NCI-H2196 treated with DMSO at 0.1 percent for 48 hours (cell line): Measurements from ENCODE around the gene METTL8.
"Not testable (repeated sequence)": the region's sequence is repeated elsewhere in the genome, so short reads cannot be mapped to it uniquely, and the experiment has no call there.

ENCODE experiments used
- DNase-seq: peaks from one replicate; lab custom pipeline; 2025; ENCODE audit not compliant: unreplicated experiment; lab: John Stamatoyannopoulos, UW

Gene METTL8

DNA sequence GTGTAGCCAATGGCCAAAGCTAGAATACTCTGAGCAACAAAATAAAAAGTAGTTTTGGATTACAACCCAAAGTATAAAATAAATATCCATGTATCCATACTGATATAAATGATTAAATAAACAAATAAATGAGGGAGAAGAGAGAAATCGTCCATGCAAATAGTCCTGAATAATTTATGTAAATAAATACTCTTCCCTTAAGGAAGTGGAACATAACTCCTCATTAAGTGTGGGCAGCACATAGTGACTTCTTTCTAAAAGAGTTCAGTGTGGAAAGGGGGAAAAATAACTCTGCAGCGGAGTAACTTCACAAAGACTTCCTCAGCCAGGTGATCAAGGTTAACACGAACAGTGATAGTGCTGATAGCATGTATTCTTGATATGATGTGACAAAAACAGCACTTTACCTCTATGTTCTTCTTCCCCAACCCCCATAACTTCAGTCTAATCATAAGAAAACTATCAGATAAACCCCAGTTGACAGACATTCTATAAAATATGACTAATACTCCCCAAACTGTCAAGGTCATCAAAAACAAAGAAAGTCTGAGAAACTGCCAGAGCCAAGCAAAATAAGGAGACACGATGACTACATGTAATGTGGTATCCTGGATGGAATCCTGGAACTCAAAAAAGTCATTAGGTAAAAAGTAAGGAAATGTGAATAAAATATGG is 30.7 kb downstream of the METTL8 start:
- DNase-seq = no peak

DNA sequence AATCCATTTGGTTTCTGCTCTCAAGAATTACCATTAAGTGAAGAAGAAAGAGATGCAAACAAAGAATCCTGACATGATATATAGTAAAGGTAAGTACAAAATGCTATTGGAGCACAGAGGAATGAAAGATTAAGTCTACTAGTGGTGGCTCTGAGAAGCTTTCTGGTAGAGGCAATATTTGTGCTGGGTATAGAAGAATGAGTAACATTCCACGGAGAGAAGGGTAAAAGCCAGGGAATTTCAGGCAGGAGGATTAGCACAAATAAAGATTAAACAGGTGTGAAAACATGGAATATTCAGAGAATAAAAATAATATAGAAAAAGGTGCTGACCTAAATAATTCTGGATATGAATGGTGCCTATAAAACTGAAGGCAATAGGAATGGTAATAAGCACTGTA is 31.8 kb downstream of the METTL8 start:
- DNase-seq = no peak

DNA sequence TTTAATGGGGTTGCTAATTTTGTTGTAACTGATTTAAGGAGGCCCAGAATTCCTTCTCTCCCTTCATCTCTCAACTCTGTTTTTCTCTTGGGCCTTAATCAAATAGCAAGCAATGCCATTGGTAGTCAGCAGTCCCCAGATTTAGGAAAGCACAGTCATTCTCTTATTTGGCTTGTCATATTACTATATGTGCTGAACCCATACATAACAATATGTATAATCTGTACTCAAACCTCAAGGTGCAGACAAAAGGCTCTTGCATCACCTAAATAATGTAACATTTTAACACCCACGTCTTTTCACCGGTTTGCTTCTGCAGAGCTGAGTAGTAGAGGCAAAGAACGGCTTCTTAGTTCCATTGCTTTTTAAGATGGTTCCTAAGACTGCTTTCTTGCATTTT is 33.4 kb downstream of the METTL8 start:
- no peak for DNase-seq

DNA sequence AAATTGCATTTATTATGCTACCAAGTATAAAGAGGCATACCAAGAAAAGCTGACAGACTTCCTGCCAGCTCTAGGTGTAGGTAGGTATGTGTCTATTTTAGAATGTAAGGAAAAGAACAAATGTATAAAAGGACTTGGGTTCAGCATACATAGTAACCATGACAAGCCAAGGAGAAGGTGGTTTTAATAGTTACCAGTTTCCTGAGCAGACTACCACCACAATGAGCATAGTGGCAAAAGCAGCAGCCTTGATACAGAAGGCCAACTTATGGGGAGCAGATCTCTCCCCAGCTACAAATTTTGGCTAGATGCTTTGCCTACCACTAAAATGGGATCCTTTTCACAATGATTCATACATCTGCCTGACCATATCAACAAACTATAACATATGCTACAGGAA is 34.5 kb downstream of the METTL8 start:
- no peak for DNase-seq

DNA sequence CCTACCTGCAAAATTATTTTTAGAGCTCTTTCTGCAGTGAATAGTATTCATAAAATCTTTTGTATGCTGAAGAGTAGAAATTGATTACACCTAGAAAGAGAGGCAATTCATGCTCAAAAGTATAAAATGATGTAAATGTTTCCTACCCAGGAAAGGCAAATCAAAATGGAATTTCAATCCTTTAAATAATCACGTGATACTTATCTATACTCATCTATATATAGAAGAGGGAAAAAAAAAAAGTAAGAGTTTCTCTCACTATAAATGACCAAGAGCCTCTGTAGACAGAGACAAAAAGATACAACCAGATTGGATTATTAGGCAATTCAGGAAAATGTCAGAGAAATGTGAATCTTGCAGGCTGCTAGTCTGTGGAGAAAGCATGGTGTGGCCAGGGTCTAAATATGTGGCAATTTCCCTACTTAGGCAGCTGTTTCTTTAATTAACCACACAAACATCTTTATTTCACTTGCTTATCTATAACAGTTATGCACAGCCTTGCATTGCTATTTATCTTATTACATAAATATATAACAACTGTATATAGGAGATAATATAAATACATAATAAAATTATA is 39.5 kb downstream of the METTL8 start:
- DNase-seq = no peak

DNA sequence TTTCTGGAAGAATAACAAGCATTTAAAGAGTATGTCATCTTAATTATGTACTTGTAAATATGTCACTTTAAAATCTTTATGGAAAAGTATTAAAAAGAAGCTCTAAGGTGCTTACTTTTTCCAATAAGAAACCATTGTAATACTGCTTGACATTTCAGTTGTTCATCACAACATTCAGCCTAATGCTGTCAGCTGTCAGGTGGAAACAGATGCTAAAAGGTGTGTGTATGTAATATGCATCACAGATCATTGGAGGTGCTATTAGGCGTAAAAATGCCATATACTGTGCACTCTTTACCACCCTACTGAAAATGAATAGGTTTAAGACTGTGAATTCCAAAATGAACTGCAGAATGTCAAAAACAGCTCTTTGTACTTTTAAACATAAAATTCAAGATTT is 40.3 kb downstream of the METTL8 start:
- no peak for DNase-seq

DNA sequence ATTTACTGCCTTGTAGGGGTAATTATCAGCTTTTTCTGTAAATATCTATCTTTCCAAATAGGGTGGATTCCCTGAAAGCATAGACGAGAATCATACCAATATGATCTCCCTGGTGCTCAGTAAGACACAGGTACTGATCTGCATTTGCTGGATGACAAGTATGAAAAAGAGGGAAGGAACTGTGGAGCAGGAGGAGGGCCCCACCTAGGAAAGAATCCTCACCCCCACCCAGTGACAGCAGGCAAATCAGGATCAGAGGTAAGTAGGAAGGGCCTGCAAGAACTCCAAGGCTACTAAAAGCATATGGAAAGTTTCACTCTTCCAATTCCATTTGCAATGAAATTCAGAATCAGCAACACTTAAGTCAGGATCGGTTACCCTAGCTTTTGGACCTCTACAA is 42.3 kb downstream of the METTL8 start:
- no peak for DNase-seq

DNA sequence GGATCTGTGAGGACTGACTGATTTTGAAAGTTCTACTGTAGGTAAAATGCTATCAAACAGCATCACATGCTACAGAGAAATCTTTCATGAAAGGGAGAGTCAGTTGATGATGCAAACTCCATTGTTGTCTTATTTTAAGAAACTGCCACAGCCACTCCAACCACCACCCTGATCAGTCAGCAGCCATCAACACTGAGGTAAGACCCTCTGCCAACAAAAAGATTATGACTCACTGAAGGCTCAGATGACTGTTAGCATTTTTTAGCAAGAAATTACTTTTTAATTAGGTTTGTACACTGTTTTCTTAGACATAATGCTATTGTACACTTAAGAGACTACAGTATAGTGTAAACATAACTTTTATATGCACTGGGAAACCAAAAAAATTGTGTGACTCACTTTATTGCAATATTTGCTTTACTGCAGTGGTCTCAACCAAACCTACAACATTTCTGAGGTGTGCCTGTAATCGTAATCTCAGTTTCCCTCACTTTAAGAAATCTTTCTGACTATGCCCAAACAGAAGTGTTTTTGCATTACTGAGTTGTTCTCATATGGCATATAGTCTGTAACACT is 42.8 kb downstream of the METTL8 start:
- DNase-seq = no peak

DNA sequence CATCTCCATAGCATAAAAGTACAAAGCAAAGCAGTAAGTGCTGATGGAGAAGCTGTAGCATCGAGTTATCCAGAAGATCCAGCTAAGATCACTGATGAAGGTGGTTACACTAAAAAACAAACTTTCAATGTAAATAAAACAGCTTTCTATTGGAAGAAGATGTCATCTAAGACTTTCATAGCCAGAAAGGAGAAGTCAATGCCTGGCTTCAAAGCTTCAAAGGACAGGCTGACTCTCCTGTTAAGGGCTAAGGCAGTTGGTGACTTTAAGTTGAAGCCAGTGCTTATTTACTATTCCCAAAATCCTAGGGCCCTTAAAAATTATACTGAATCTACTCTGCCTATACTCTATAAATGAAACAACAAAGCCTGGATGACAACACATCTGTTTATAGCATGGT is 44.0 kb downstream of the METTL8 start:
- DNase-seq = no peak

DNA sequence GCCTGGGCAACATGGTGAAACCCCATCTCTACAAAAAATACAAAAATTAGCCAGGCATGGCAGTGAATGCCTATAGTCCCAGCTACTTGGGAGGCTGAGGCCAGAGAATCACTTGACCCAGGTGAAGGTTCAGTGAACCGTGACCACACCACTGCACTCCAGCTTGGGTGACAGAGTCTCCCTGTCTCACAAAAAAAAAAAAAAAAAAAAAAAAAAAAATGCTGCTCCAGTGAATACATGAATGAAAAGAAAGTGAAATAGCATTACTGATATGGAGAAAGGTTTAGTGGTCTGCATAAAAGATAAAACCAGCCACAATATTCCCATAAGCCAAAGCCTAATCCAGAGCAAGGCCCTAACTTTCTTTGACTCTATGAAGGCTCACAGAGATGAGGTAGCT is 44.5 kb downstream of the METTL8 start:
- no peak for DNase-seq

DNA sequence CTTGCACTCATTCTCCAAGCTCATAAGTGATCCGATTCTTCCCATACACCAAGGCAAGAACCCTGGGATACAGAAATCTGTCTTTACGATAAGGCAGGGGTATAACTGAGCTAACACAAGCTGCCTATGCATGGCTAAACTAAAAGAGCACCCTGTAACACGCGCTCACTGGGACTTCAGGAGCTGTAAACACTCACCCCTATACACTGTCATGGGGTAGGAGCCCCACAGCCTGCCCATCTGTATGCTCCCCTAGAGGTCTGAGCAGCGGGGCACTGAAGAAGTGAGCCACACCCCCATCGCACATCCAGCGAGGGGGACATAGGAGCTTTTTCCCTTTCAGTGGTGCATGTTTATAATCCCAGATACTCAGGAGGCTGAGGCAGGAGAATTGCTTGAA is 46.7 kb downstream of the METTL8 start:
- no peak for DNase-seq

DNA sequence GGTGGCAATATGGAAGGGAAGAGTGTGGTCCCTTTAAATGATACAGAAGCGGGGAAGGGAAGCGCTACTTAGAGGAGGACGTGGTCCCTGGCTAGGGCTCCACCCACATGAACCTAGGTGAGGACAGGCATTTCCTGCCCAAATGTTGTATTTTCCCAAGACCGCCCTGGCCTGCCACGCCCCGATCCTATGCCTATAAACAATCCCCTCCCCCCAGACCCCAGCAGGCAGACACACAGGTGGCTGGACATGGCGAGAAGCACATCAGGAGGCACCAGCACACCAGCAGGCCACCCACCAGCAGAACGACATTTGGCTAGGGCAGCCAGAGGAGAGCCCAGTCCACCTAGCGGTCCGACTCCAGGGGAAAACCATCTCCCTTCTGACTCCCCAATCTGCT is 47.2 kb downstream of the METTL8 start:
- DNase-seq = no peak

DNA sequence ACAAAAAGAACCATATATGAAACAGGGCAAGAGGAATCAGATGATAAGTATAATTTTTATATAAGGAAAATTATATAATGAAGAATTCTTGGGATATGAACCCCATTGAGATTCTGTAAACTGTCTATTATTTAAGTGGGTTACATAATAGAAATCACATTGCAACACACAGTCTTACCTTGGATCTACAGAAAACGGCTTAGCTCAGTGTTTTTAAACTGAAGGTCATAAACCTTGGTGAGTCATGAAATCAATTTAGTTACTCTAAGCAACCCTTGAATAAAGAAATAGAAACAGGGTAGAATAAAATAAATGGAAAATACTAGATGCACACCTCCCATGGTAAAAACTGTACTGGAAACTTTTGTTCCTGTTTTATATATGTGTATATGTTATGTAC is 50.7 kb downstream of the METTL8 start:
- DNase-seq = no peak

DNA sequence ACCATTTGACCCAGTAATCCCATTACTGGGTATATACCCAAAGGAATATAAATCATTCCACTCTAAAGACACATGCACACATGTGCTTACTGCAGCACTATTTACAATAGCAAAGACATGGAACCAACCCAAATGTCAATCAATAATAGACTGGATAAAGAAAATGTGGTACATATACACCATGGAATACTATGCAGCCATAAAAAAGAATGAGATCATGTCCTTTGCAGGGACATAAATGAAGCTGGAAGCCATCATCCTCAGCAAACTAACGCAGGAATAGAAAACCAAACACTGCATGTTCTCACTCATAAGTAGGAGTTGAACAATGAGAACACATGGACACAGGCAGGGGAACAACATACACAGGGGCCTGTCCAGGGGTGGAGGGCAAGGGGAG is 51.6 kb downstream of the METTL8 start:
- not testable (repeated sequence) for DNase-seq

DNA sequence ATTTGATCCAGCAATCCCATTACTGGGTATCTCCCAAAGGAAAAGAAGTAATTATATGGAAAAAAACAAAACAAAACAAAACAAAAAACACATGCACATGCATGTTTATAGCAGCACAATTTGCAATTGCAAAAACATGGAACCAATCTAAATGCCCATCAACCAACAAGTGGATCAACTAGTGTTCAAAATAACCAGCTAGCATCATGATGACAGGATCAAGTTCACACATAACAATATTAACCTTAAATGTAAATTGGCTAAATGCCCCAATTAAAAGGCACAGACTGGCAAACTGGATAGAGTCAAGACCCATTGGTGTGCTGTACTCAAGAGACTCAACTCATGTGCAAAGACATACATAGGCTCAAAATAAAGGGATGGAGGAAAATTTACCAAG is 55.9 kb downstream of the METTL8 start:
- DNase-seq = not testable (repeated sequence)

DNA sequence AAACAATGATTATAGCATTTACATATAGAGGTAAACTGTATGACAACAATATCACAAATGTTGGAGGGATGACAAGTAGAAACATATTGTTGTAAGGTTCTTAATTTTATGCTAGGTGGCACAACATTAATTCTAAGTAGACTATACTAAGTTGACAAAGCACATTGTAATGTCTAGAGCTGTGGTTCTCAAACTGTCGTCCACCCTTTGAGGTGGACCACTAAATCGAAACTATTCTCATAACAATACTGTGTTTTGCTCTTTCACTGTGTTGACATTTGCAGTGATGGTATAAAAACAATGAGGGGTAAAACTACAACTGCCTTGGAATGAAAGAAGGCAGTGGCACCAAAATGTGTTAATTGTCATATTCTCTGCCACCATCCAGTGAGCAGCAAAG is 66.1 kb downstream of the METTL8 start:
- no peak for DNase-seq

DNA sequence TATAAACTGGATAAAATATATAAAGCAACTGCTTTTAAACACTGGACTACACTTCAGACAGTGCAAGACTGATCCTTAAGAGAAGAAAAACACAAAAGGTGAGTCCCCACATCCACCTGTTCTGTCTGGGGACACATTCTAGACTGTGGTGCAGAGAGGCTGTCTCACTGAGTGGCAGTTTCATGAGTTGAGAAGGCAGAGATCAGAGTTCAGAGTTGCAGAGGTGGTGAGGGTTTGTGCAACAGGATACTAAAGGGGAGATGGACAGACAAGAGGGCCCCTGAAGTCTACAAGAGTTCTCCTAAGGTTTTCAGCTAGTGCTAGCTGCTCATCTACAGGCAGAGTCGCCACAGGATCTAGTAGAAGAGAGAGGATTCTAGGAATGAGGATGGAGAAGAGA is 68.0 kb downstream of the METTL8 start:
- no peak for DNase-seq

DNA sequence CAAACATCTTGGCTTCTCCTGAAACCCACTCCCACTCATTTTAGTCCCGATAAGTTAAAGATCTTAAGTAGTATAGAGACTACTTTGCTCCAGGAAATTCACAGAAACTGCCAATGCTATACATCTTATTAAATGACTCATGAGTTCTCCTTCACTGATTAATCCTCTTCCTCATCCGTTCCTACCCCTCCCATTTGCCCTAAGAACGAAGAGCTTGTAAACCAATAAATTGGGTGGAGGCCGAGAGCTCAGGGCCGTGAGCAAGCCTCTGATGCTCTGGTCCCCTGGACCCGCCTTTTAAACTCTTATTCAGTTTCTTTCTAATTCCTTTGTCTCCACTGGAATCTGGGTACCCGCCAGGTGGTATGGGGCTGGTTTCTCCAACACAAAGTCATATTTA is 68.6 kb downstream of the METTL8 start:
- no peak for DNase-seq

DNA sequence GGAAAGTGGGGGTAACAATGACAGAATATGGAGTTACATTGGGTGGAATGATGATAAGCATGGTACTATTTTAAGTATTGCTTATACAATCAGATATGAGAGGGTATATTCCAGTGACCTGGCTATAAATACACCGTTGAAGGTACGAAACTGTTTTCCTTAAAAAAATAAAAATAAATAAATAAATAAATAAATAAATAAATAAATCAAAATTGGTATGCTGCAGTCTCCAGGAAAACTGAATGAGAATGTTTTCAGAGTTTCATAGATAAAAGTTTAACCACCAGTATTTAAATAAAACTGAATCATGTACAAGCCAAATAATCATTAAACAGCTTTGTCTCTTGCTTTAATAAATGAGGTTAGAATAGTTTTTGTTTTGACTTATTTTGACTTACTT is 71.4 kb downstream of the METTL8 start:
- DNase-seq = no peak

DNA sequence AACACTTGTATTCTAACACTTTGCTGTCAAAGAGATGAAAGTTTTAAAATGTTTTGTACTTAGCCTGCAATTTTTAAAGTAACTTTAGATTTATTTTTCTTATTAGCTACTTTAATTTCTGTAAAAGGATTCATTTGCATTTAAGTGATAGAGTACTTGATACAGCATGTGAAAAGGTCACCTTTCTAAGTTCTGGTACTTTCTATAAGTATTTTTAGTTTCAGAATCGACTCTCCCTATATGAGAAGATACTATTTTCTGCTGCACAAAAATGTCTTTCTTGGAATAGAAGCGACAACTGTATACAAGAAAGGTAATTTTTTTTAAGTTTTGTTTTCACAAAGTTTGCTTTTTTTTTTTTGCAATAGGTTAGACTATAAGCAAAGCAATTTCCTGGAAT is 72.9 kb downstream of the METTL8 start:
- no peak for DNase-seq

DNA sequence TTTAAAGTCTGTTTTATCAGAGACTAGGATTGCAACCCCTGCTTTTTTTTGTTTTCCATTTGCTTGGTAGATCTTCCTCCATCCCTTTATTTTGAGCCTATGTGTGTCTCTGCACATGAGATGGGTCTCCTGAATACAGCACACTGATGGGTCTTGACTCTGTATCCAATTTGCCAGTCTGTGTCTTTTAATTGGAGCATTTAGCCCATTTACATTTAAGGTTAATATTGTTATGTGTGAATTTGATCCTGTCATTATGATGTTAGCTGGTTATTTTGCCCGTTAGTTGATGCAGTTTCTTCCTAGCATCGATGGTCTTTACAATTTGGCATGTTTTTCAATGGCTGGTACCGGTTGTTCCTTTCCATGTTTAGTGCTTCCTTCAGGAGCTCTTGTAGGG is 80.0 kb downstream of the METTL8 start:
- DNase-seq = not testable (repeated sequence)

DNA sequence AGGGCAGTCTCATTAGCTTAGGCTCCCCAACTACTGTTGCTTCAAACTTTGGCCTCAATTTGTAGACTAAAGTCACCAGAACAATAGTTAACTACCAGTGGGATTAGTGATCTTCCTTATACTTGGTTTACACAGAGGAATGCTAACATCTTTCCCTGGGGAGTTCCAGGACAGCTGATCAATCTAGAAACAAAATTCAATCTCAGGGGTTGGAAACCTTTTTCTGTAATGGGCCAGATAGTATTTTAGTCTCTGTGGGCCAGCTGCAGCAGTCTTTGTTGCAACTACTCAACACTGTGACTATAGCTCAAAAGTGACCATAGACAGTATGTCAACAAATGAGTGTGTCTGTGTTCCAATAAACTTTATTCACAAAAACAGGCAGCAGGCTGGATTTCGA is 85.7 kb downstream of the METTL8 start:
- no peak for DNase-seq

DNA sequence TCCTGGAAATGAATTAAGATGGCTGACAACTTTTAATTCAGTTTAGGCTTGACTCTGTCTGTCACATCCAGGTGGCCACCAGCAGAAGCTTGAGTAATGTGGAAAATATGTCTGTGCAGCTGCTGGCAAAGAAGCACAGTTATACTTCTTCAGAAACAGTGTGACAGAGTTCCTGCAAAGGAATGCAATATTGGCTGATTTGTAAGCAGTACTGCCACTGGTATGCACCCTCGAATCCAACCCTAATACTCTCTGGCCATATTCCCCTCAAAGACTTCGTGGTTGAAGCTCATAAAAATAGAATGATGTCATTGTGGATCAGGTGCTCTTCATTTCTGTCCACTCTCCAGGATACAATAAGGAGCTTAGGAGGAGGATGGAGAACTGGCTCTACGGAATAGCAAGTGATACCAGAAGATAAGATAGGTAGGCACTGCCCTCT is 86.2 kb downstream of the METTL8 start:
- DNase-seq = no peak
